ENCODE data around the gene TLX2. TPM values are rescaled to one million over a fixed set of nuclear protein-coding genes. Genes with fewer than 3 reads are reported as not detected.

The TLX2 gene
- polyA plus RNA-seq, 4 donors, result 1.5 to 5.4 TPM; not detected in 2

DNA sequence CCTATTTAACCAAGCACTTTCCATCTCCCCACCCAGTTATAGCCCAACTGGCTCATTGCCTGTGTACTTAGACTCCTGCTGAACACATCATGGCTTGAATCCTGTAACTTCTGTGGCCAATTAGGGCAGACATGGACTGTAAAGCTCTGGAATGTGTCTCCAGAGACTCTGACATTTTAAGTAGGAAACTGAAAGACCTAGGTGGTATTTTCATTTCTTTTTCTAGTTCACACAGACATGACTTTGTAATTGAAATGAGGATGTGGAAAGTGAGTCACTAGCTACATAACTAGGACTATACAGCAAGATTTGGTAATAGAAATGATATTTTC, 52.5 kb downstream of the TLX2 start:
- peaks cover 0 to 26% (median 0%) of the 10 kb centered on the region in 3 donors for H3K27me3 ChIP-seq (ENCODE audit: control insufficient read depth in 3 of 3, insufficient read depth in 3 of 3, low read length in 3 of 3)
- H3K9me3 ChIP-seq (ENCODE audit: control insufficient read depth in 2 of 2, insufficient read depth in 1 of 2, low read depth in 1 of 2, low read length in 1 of 2), result no peaks in the 10 kb centered on the region
- no peak overlapping the region for H3K4me3 ChIP-seq (ENCODE audit: low read depth in 1 of 3, low read length in 3 of 3)
- H3K36me3 ChIP-seq (ENCODE audit: control insufficient read depth in 3 of 3, insufficient read depth in 2 of 3, low read depth in 1 of 3, low read length in 3 of 3), result no peaks in the 10 kb centered on the region
- DNase-seq (no peak), FAIRE-seq (no peak)
- no peaks in the 10 kb centered on the region for H3K4me1 ChIP-seq (ENCODE audit: control insufficient read depth in 3 of 3, insufficient read depth in 2 of 3, low read depth in 1 of 3, low read length in 2 of 3)
- H3K27ac ChIP-seq (ENCODE audit: low read depth in 1 of 3, low read length in 2 of 3), result no peak overlapping the region

Other genes with a start within 250 kb of the TLX2 start
- gene SLC4A5, start 171.0 kb upstream of the TLX2 start, polyA plus RNA-seq, result 1 to 10 TPM in 1 of 4 donors, under 1 TPM in 2, not detected in 1; 0.43 to 2.0 (median 0.59) TPM
- gene DCTN1, start 134.1 kb upstream of the TLX2 start, polyA plus RNA-seq, result 10 to 100 TPM; 72.7 to 92.8 (median 77.9) TPM
- gene C2orf81, start 92.8 kb upstream of the TLX2 start, polyA plus RNA-seq, result 1 to 10 TPM in 2 of 4 donors, under 1 TPM in 2; 0.22 to 2.5 (median 1.1) TPM
- gene WDR54, start 92.7 kb upstream of the TLX2 start, polyA plus RNA-seq, result 10 to 100 TPM in 1 of 4 donors, 1 to 10 TPM in 3; 1.6 to 11.2 (median 6.2) TPM
- gene RTKN, start 72.5 kb upstream of the TLX2 start, polyA plus RNA-seq, result 10 to 100 TPM; 51.1 to 94.1 (median 69.7) TPM
- 10 to 100 TPM; 28.7 to 43.8 (median 35.8) TPM for gene INO80B, start 59.4 kb upstream of the TLX2 start, polyA plus RNA-seq
- gene WBP1, start 56.0 kb upstream of the TLX2 start, polyA plus RNA-seq, result 10 to 100 TPM; 55.1 to 82.7 (median 66.4) TPM
- gene MOGS, start 49.1 kb upstream of the TLX2 start, polyA plus RNA-seq, result 10 to 100 TPM; 38.4 to 66.1 (median 62.5) TPM
- gene MRPL53, start 41.8 kb upstream of the TLX2 start, polyA plus RNA-seq, result 10 to 100 TPM; 46.7 to 75.1 (median 54.3) TPM
- gene CCDC142, start 31.5 kb upstream of the TLX2 start, polyA plus RNA-seq, result 10 to 100 TPM in 2 of 4 donors, 1 to 10 TPM in 2; 4.1 to 21.0 (median 8.4) TPM
- gene TTC31, start 31.4 kb upstream of the TLX2 start, polyA plus RNA-seq, result 10 to 100 TPM; 20.1 to 51.0 (median 27.1) TPM
- gene LBX2, start 14.8 kb upstream of the TLX2 start, polyA plus RNA-seq, result 10 to 100 TPM in 1 of 4 donors, 1 to 10 TPM in 3; 2.3 to 37.5 (median 5.3) TPM
- 10 to 100 TPM; 13.2 to 23.5 (median 18.8) TPM for gene PCGF1, start 6.8 kb upstream of the TLX2 start, polyA plus RNA-seq
- 100 to 1,000 TPM in 1 of 4 donors, 10 to 100 TPM in 3; 15.8 to 106 (median 39.6) TPM for gene DQX1, start 11.8 kb downstream of the TLX2 start, polyA plus RNA-seq
- 100 to 1,000 TPM; 136 to 237 (median 190) TPM for gene AUP1, start 15.3 kb downstream of the TLX2 start, polyA plus RNA-seq
- 10 to 100 TPM; 20.4 to 42.3 (median 28.1) TPM for gene HTRA2, start 15.5 kb downstream of the TLX2 start, polyA plus RNA-seq
- 1 to 10 TPM in 2 of 4 donors, under 1 TPM in 2; 0.22 to 2.9 (median 1.3) TPM for gene LOXL3, start 39.5 kb downstream of the TLX2 start, polyA plus RNA-seq
- 10 to 100 TPM in 2 of 4 donors, 1 to 10 TPM in 2; 5.5 to 17.7 (median 12.5) TPM for gene DOK1, start 40.3 kb downstream of the TLX2 start, polyA plus RNA-seq
- under 1 TPM in 2 of 4 donors, not detected in 2; 0.12 to 0.13 TPM for gene M1AP, start 133.9 kb downstream of the TLX2 start, polyA plus RNA-seq
- 1 to 10 TPM in 2 of 4 donors, under 1 TPM in 1, not detected in 1; 0.27 to 2.4 (median 1.0) TPM for gene SEMA4F, start 139.8 kb downstream of the TLX2 start, polyA plus RNA-seq